Neural progenitor cell (in vitro differentiated cells): Measurements from ENCODE around the gene PPCDC. TPM values are rescaled to one million over a fixed set of nuclear protein-coding genes. Genes with fewer than 3 reads are reported as not detected.

Experiments used
- DNase-seq: peaks from one replicate; pipeline ENCODE4 v3.0.0-alpha.2; 2016; ENCODE audit warnings: low spot score
- H2AFZ ChIP-seq: fragments of 200-600 bp; sonication (generic); replicated peaks from 2 replicates; pipeline ENCODE4 v1.6.1; 2016; ENCODE audit warnings: antibody characterized with exemption
- H3F3A ChIP-seq: fragments of 200-600 bp; sonication (generic); 2 replicates; pipeline ENCODE4 v1.6.1; 2016; ENCODE audit warnings: antibody characterized with exemption, low read depth
- H3K27ac ChIP-seq: fragments of 200-600 bp; sonication (generic); 2 replicates; pipeline ENCODE4 v1.5.1; 2016; ENCODE audit warnings: mild to moderate bottlenecking
- H3K27me3 ChIP-seq: fragments of 200-600 bp; sonication (generic); 2 replicates; pipeline ENCODE4 v1.6.1; 2016; ENCODE audit warnings: mild to moderate bottlenecking, moderate library complexity
- H3K36me3 ChIP-seq: fragments of 200-600 bp; sonication (generic); 2 replicates; pipeline ENCODE4 v1.5.1; 2016
- H3K4me1 ChIP-seq: fragments of 200-600 bp; sonication (generic); 2 replicates; pipeline ENCODE4 v1.6.1; 2016; ENCODE audit warnings: mixed run types
- H3K4me2 ChIP-seq: fragments of 200-600 bp; sonication (generic); 2 replicates; pipeline ENCODE4 v1.6.1; 2016
- H3K4me3 ChIP-seq: fragments of 200-600 bp; sonication (generic); 2 replicates; pipeline ENCODE4 v1.5.1; 2016
- H3K79me2 ChIP-seq: fragments of 200-600 bp; sonication (generic); 2 replicates; pipeline ENCODE4 v1.6.1; 2016; ENCODE audit warnings: low read depth
- H3K9ac ChIP-seq: fragments of 200-600 bp; sonication (generic); 2 replicates; pipeline ENCODE4 v1.6.1; 2016
- H3K9me3 ChIP-seq: fragments of 200-600 bp; sonication (generic); 2 replicates; pipeline ENCODE4 v1.5.1; 2016; ENCODE audit warnings: low read depth
- H4K20me1 ChIP-seq: fragments of 200-600 bp; sonication (generic); 2 replicates; pipeline ENCODE4 v1.6.1; 2016; ENCODE audit warnings: low read depth
- H3K27ac Mint-ChIP-seq: 3 replicates; pipeline ENCODE4 v1.8.0; 2021; ENCODE audit warnings: mixed read lengths
- H3K27me3 Mint-ChIP-seq: 2 replicates; pipeline ENCODE4 v1.8.0; 2022; ENCODE audit warnings: low read depth, mild to moderate bottlenecking, inconsistent platforms, moderate library complexity, mixed read lengths; ENCODE audit not compliant: insufficient read depth
- H3K36me3 Mint-ChIP-seq: 3 replicates; pipeline ENCODE4 v1.8.0; 2021; ENCODE audit warnings: mixed read lengths
- H3K4me1 Mint-ChIP-seq: 3 replicates; pipeline ENCODE4 v1.8.0; 2021; ENCODE audit warnings: mixed read lengths
- H3K4me3 Mint-ChIP-seq: 3 replicates; pipeline ENCODE4 v1.8.0; 2021; ENCODE audit warnings: mild to moderate bottlenecking, moderate library complexity, mixed read lengths
- H3K9me3 Mint-ChIP-seq: 3 replicates; pipeline ENCODE4 v1.8.0; 2020; ENCODE audit warnings: mixed read lengths
- EZH2 ChIP-seq: fragments of 200-600 bp; sonication (generic); IDR thresholded peaks from 2 replicates; pipeline ENCODE4 v1.6.1; 2017; ENCODE audit warnings: antibody characterized with exemption, mild to moderate bottlenecking, moderate library complexity
- EZH2phosphoT487 ChIP-seq: fragments of 200-600 bp; sonication (generic); IDR thresholded peaks from 2 replicates; pipeline ENCODE4 v1.6.1; 2017; ENCODE audit warnings: antibody characterized with exemption
- total RNA-seq: library from RNA; depleted of rRNA; stranded (reverse); fragments of >200 nt; gene quantifications from 2 replicates; pipeline ENCODE4 v1.2.3, GENCODE V29; 2015; ENCODE audit warnings: low replicate concordance
- TF ChIP-seq, protein P1 (sequence below): fragments of 200-600 bp; sonication (generic); IDR thresholded peaks from 2 replicates; pipeline ENCODE4 v1.5.1; 2017; ENCODE audit warnings: antibody characterized with exemption, mild to moderate bottlenecking

PPCDC gene
- total RNA-seq, 1 donor from 2014 or later = 15.8 TPM

DNA sequence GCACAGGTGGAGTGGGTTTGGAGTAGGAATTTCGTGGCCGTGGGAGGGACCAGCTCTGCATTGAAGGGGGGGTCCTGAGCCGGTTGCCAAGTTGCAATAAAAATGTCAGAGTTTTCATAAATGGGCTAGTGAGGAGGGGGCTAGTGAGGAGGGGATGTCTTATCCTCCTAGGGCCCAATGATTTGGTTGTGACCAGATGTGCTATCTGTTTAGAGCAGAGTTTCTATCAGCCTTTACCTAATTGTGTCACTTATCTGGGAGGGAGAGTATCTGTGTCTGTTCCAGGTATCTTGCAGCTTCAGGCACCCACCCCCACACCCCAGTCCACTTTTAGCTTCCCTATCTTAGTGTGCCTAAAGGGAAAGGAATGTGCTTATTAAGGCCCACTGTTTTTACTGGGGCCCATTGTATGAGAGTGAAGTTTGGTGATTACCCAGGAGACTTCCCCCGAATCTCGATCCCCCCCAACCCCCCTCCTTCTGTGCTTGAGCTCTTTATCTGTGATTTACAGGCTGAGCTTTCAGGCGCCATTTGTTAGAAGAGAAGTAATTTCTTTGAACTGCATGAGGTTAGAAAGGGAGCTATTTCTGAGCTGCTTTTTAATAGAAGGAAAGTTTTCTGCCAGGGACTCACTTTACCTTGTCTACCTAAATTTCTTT, 42.6 kb downstream of the PPCDC start:
- H3K4me3 ChIP-seq = no peak overlapping the region
- DNase-seq = no peak
- no peak overlapping the region for H3K4me2 ChIP-seq
- H3K4me1 ChIP-seq = no peaks in the 10 kb centered on the region
- peaks cover 23% of the 10 kb centered on the region for H3K4me1 Mint-ChIP-seq
- H4K20me1 ChIP-seq = no peaks in the 10 kb centered on the region
- H3F3A ChIP-seq = peaks cover 7% of the 10 kb centered on the region
- H3K9ac ChIP-seq = no peak overlapping the region
- no peak overlapping the region for H2AFZ ChIP-seq
- peak overlapping the region; percentile 55 for H3K27ac Mint-ChIP-seq
- H3K36me3 Mint-ChIP-seq = peaks cover 4% of the 10 kb centered on the region
- H3K9me3 ChIP-seq = no peaks in the 10 kb centered on the region
- H3K36me3 ChIP-seq = no peaks in the 10 kb centered on the region
- H3K27me3 ChIP-seq = no peaks in the 10 kb centered on the region
- no peak overlapping the region for H3K27ac ChIP-seq
- H3K79me2 ChIP-seq = no peaks in the 10 kb centered on the region
- H3K27me3 Mint-ChIP-seq = peaks cover 8% of the 10 kb centered on the region
- peaks cover 2% of the 10 kb centered on the region for H3K9me3 Mint-ChIP-seq
- no peak overlapping the region for H3K4me3 Mint-ChIP-seq
- TF ChIP-seq EZH2phosphoT487 (no peak), EZH2 (no peak)
- TF ChIP-seq, protein P1, sequence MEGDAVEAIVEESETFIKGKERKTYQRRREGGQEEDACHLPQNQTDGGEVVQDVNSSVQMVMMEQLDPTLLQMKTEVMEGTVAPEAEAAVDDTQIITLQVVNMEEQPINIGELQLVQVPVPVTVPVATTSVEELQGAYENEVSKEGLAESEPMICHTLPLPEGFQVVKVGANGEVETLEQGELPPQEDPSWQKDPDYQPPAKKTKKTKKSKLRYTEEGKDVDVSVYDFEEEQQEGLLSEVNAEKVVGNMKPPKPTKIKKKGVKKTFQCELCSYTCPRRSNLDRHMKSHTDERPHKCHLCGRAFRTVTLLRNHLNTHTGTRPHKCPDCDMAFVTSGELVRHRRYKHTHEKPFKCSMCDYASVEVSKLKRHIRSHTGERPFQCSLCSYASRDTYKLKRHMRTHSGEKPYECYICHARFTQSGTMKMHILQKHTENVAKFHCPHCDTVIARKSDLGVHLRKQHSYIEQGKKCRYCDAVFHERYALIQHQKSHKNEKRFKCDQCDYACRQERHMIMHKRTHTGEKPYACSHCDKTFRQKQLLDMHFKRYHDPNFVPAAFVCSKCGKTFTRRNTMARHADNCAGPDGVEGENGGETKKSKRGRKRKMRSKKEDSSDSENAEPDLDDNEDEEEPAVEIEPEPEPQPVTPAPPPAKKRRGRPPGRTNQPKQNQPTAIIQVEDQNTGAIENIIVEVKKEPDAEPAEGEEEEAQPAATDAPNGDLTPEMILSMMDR = no peak

GRCh38 chr15:75067123-75067830, 43.9 kb downstream of the PPCDC start:
- no peak overlapping the region for H3K27ac Mint-ChIP-seq
- DNase-seq = no peak
- no peak overlapping the region for H3K4me3 ChIP-seq
- no peaks in the 10 kb centered on the region for H3K36me3 ChIP-seq
- no peaks in the 10 kb centered on the region for H4K20me1 ChIP-seq
- no peak overlapping the region for H3K4me3 Mint-ChIP-seq
- H3K79me2 ChIP-seq = no peaks in the 10 kb centered on the region
- H3K27me3 ChIP-seq = no peaks in the 10 kb centered on the region
- H3K9ac ChIP-seq = no peak overlapping the region
- peaks cover 2% of the 10 kb centered on the region for H3K9me3 Mint-ChIP-seq
- H3K27me3 Mint-ChIP-seq = peaks cover 8% of the 10 kb centered on the region
- no peak overlapping the region for H3K4me2 ChIP-seq
- H3K9me3 ChIP-seq = no peaks in the 10 kb centered on the region
- H3K36me3 Mint-ChIP-seq = peaks cover 4% of the 10 kb centered on the region
- H3K4me1 ChIP-seq = no peaks in the 10 kb centered on the region
- no peak overlapping the region for H2AFZ ChIP-seq
- H3K4me1 Mint-ChIP-seq = peaks cover 17% of the 10 kb centered on the region
- no peak overlapping the region for H3K27ac ChIP-seq
- TF ChIP-seq EZH2 = no peak
- TF ChIP-seq, protein P1 = no peak
- no peak for TF ChIP-seq EZH2phosphoT487
- peaks cover 3% of the 10 kb centered on the region for H3F3A ChIP-seq

DNA sequence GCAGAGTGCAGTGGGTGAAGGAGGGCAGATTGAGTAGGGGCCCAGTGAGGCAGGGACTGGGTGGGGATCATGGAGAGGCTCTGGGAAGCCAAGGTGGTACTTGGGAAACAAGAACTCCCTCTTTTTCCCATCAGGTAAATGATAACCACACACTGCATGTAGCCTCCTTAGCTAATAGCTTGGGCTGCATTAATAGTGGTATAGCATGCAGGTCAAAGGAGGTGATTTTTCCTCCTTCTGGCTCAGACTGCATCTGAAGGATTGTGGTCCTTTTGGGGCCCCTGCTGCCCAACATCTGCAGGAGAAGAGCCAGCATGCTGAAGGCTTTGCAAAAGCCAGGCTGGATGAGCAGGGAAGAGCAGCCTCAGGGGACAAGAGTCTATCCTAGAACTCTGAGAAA, 45.4 kb downstream of the PPCDC start:
- no peak overlapping the region for H3K4me3 Mint-ChIP-seq
- peaks cover 17% of the 10 kb centered on the region for H3K4me1 Mint-ChIP-seq
- Histone ChIP-seq H3K36me3 (no peaks in the 10 kb centered on the region), H2AFZ (no peak overlapping the region), H4K20me1 (no peaks in the 10 kb centered on the region), H3K27ac (no peak overlapping the region), H3F3A (peaks cover 3% of the 10 kb centered on the region), H3K4me3 (no peak overlapping the region), H3K9me3 (no peaks in the 10 kb centered on the region), H3K79me2 (no peaks in the 10 kb centered on the region), H3K4me1 (no peaks in the 10 kb centered on the region), H3K4me2 (no peak overlapping the region), H3K27me3 (no peaks in the 10 kb centered on the region), H3K9ac (no peak overlapping the region)
- peaks cover 6% of the 10 kb centered on the region for H3K27me3 Mint-ChIP-seq
- no peak for DNase-seq
- TF ChIP-seq EZH2 (no peak), EZH2phosphoT487 (no peak)
- TF ChIP-seq, protein P1 = no peak
- peaks cover 2% of the 10 kb centered on the region for H3K9me3 Mint-ChIP-seq
- peaks cover 4% of the 10 kb centered on the region for H3K36me3 Mint-ChIP-seq
- peak overlapping the region; percentile 31 for H3K27ac Mint-ChIP-seq
